Trophoblast cell (in vitro differentiated cells and primary cell): ENCODE results near the gene LPP.
A peak's percentile ranks its signal among the peaks of the same experiment; 100 is the strongest.

Experiments used
- DNase-seq, 2 donors: peaks; one replicate each; pipeline ENCODE4 v3.0.0-alpha.2; 2016
- H2AFZ ChIP-seq: 2 replicates; pipeline ENCODE4 v1.6.1; 2013; ENCODE audit warnings: low read length, moderate library complexity, mild to moderate bottlenecking; ENCODE audit not compliant: insufficient read depth, poor library complexity
- H2AK5ac ChIP-seq: 2 replicates; pipeline ENCODE4 v1.6.1; 2013; ENCODE audit warnings: mild to moderate bottlenecking, low read length
- H2BK120ac ChIP-seq: 2 replicates; pipeline ENCODE4 v1.6.1; 2013; ENCODE audit warnings: low read length, mild to moderate bottlenecking, moderate library complexity; ENCODE audit not compliant: insufficient read depth, poor library complexity
- H2BK12ac ChIP-seq: 2 replicates; pipeline ENCODE4 v1.6.1; 2013; ENCODE audit warnings: mild to moderate bottlenecking, low read length, moderate library complexity
- H2BK5ac ChIP-seq: 2 replicates; pipeline ENCODE4 v1.6.1; 2013; ENCODE audit warnings: low read length, low read depth, moderate library complexity, mild to moderate bottlenecking; ENCODE audit not compliant: poor library complexity
- H3K14ac ChIP-seq: 2 replicates; pipeline ENCODE4 v1.6.1; 2013; ENCODE audit warnings: mild to moderate bottlenecking, low read length
- H3K18ac ChIP-seq: 2 replicates; pipeline ENCODE4 v1.6.1; 2013; ENCODE audit warnings: mild to moderate bottlenecking, low read length
- H3K23ac ChIP-seq: 2 replicates; pipeline ENCODE4 v1.6.1; 2013; ENCODE audit warnings: low read length
- H3K27ac ChIP-seq: 2 replicates; pipeline ENCODE4 v1.5.1; 2013; ENCODE audit warnings: low read depth, mild to moderate bottlenecking, inconsistent platforms, low read length, moderate library complexity
- H3K27me3 ChIP-seq: 2 replicates; pipeline ENCODE4 v1.6.1; 2013; ENCODE audit warnings: inconsistent platforms, mild to moderate bottlenecking, low read length, moderate library complexity; ENCODE audit not compliant: insufficient read depth
- H3K36me3 ChIP-seq, 2 experiments: 1 replicate in 1 of 2; 2 replicates in 1 of 2; pipeline ENCODE4 v1.6.1; 2013; ENCODE audit warnings: low read length in 2 of 2, mild to moderate bottlenecking in 2 of 2, moderate library complexity in 1 of 2; ENCODE audit not compliant: insufficient read depth in 2 of 2, control insufficient read depth in 1 of 2
- H3K4ac ChIP-seq: 2 replicates; pipeline ENCODE4 v1.6.1; 2013; ENCODE audit warnings: low read depth, mild to moderate bottlenecking, low read length, moderate library complexity
- H3K4me1 ChIP-seq, 2 experiments: 1 replicate in 1 of 2; 2 replicates in 1 of 2; pipeline ENCODE4 v1.6.1; 2013; ENCODE audit warnings: low read length in 2 of 2, mild to moderate bottlenecking in 2 of 2, moderate library complexity in 1 of 2; ENCODE audit not compliant: insufficient read depth in 2 of 2, control insufficient read depth in 1 of 2
- H3K4me2 ChIP-seq: 2 replicates; pipeline ENCODE4 v1.6.1; 2013; ENCODE audit warnings: inconsistent platforms, mild to moderate bottlenecking, low read length, moderate library complexity
- H3K4me3 ChIP-seq: 2 replicates; pipeline ENCODE4 v1.5.1; 2013; ENCODE audit warnings: mild to moderate bottlenecking, low read depth, low read length, inconsistent platforms
- H3K79me1 ChIP-seq: one replicate; pipeline ENCODE4 v1.6.1; 2013; ENCODE audit warnings: low read length
- H3K79me2 ChIP-seq: 2 replicates; pipeline ENCODE4 v1.6.1; 2013; ENCODE audit warnings: low read length, mild to moderate bottlenecking; ENCODE audit not compliant: control insufficient read depth, insufficient read depth, poor library complexity
- H3K9ac ChIP-seq: 2 replicates; pipeline ENCODE4 v1.6.1; 2013; ENCODE audit warnings: mild to moderate bottlenecking, low read length
- H3K9me3 ChIP-seq: 2 replicates; pipeline ENCODE4 v1.6.1; 2013; ENCODE audit warnings: low read depth, mild to moderate bottlenecking, control low read depth, inconsistent platforms, low read length; ENCODE audit not compliant: insufficient read depth
- H4K12ac ChIP-seq: 2 replicates; pipeline ENCODE4 v1.6.1; 2013; ENCODE audit warnings: low read depth, mild to moderate bottlenecking, low read length, moderate library complexity
- H4K8ac ChIP-seq: 2 replicates; pipeline ENCODE4 v1.6.1; 2013; ENCODE audit warnings: low read depth, mild to moderate bottlenecking, low read length, moderate library complexity
- H4K91ac ChIP-seq: one replicate; pipeline ENCODE4 v1.6.1; 2013; ENCODE audit warnings: low read depth, mild to moderate bottlenecking, low read length, moderate library complexity
- WGBS: extraction: QIAGEN DNeasy Blood & Tissue Kit; methylation state at CpG from one replicate; pipeline ENCODE4 v1.1.7; 2013; ENCODE audit warnings: missing lambda C conversion rate; ENCODE audit not compliant: insufficient read length, insufficient coverage; ENCODE audit errors: extremely low coverage; 5-methylcytosine and 5-hydroxymethylcytosine counted together

Gene LPP

DNA sequence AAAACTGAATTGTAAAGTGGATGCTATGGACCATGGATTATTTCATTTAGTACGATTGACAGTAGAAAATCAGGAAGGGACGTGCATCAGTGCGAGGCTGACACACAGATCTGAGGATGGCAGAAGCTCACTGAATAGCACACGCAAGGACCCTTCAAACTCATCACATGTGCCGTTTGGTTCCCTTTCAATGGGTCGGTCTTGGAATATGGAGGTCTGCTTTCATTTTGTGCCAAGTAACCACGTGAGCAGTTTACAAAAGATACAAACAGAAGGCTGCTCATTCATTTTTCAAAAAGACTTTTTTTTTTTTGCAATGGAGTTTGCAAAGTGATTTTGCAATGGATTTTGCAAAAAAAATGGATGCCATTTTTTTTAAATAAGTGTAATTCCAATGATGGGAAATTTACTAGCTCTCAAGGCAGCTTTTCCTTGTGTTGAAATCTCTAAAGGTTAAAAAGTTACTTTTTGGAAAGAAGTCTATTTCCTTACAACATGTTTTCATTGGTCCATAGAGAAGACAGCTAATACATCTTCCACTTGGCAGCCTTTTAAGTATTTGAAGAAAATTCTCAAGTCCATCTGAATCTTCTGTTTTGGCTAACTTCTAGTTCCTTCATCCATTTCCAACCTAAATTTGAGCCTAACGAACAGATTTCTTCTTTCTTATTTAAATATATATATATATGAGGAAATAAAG lies 625.5 kb downstream of the LPP start:
- Histone ChIP-seq H3K27me3 (no peaks in the 10 kb centered on the region), H4K91ac (no peak overlapping the region), H3K18ac (no peak overlapping the region), H4K12ac (no peak overlapping the region), H3K4me3 (no peak overlapping the region), H3K9me3 (no peaks in the 10 kb centered on the region), H3K14ac (no peak overlapping the region), H2BK12ac (no peak overlapping the region), H4K8ac (no peak overlapping the region), H3K36me3 (no peaks in the 10 kb centered on the region), H3K9ac (no peak overlapping the region), H2AFZ (no peak overlapping the region), H3K4me1 (no peaks in the 10 kb centered on the region), H2BK5ac (no peak overlapping the region), H2BK120ac (no peak overlapping the region), H3K23ac (no peak overlapping the region), H2AK5ac (no peak overlapping the region), H3K27ac (no peak overlapping the region), H3K79me1 (no peaks in the 10 kb centered on the region), H3K4me2 (no peak overlapping the region), H3K4ac (no peak overlapping the region), H3K79me2 (no peaks in the 10 kb centered on the region)
- DNase-seq = no peak
- no CpG with 5 or more reads among the region's 8 CpGs for WGBS

- Histone ChIP-seq H3K9me3 (no peaks in the 10 kb centered on the region), H3K27me3 (no peaks in the 10 kb centered on the region), H3K27ac (no peak overlapping the region), H2AFZ (no peak overlapping the region), H3K79me2 (no peaks in the 10 kb centered on the region), H3K4ac (no peak overlapping the region), H2BK12ac (no peak overlapping the region), H3K9ac (no peak overlapping the region), H3K36me3 (no peaks in the 10 kb centered on the region), H4K91ac (no peak overlapping the region), H4K8ac (no peak overlapping the region), H3K79me1 (no peaks in the 10 kb centered on the region), H3K14ac (no peak overlapping the region), H3K4me2 (no peak overlapping the region), H2AK5ac (no peak overlapping the region), H2BK120ac (no peak overlapping the region), H3K18ac (no peak overlapping the region), H4K12ac (no peak overlapping the region), H2BK5ac (no peak overlapping the region), H3K4me1 (no peaks in the 10 kb centered on the region), H3K23ac (no peak overlapping the region), H3K4me3 (no peak overlapping the region)
- DNase-seq = peak in 1 of 2 donors; percentile 18
- WGBS = no CpG with 5 or more reads among the region's 5 CpGs
These were observed 626.5 kb downstream of the LPP start for GRCh38 chr3:188780193-188781147.

DNA sequence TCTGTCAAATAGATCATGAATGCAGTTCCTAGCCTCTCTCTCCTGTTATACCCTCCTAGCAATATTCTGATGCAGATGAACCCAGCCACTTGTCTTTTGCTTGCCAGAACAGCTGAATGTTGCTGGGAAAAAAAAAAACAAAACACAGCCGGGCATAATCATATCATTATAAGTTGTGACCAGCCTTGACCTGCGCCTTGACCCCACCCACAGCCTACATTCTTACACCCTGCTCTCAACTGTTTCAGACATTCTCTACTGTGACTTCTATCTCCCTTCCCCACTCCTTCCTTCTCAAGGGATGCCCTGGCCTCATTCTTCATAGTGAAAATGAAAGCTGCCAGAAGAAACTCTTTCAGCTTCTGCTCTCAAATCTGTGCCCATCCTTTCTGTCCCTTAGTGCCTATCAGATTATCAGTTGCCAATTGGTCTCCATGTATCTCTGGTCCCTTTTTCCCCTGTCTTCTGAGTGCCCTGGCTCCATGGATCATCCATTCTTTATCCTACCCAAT lies 628.7 kb downstream of the LPP start:
- no peak overlapping the region for H2BK120ac ChIP-seq
- no peak overlapping the region for H3K23ac ChIP-seq
- H4K91ac ChIP-seq = no peak overlapping the region
- no peaks in the 10 kb centered on the region for H3K27me3 ChIP-seq
- H4K8ac ChIP-seq = no peak overlapping the region
- WGBS = no CpG with 5 or more reads among the region's 2 CpGs
- H3K4ac ChIP-seq = no peak overlapping the region
- H2BK12ac ChIP-seq = no peak overlapping the region
- H2AK5ac ChIP-seq = no peak overlapping the region
- no peak overlapping the region for H3K4me2 ChIP-seq
- H4K12ac ChIP-seq = no peak overlapping the region
- no peak overlapping the region for H3K4me3 ChIP-seq
- H3K9me3 ChIP-seq = no peaks in the 10 kb centered on the region
- no peaks in the 10 kb centered on the region for H3K79me2 ChIP-seq
- no peak overlapping the region for H3K27ac ChIP-seq
- no peak overlapping the region for H3K9ac ChIP-seq
- H3K18ac ChIP-seq = no peak overlapping the region
- no peak overlapping the region for H2AFZ ChIP-seq
- no peak overlapping the region for H2BK5ac ChIP-seq
- no peak for DNase-seq
- no peak overlapping the region for H3K14ac ChIP-seq
- H3K36me3 ChIP-seq = no peaks in the 10 kb centered on the region
- H3K4me1 ChIP-seq = no peaks in the 10 kb centered on the region
- H3K79me1 ChIP-seq = no peaks in the 10 kb centered on the region

DNA sequence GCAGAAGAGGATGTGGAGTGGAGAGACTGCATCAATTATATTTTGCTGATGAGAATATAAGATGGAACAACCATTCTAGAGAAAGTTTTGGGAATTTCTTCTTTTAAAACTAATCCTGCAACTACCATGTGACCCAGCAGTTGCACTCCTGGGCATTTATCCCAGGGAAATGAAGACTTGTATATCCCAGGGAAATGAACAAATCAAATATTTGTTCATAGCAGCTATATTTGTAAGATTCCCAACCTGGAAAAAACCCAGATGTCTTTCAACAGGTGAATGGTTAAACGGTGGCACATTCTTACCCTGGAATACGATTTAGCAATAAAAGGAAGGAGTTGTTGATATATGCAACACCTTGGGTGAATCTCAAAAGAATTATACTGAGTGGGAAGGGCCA lies 632.5 kb downstream of the LPP start:
- no peak overlapping the region for H3K27ac ChIP-seq
- no peak overlapping the region for H3K14ac ChIP-seq
- no CpG with 5 or more reads among the region's 2 CpGs for WGBS
- H3K36me3 ChIP-seq = no peaks in the 10 kb centered on the region
- H3K4me2 ChIP-seq = no peak overlapping the region
- H2BK12ac ChIP-seq = no peak overlapping the region
- no peak overlapping the region for H2BK5ac ChIP-seq
- no peak overlapping the region for H2AK5ac ChIP-seq
- H3K79me1 ChIP-seq = no peaks in the 10 kb centered on the region
- H2BK120ac ChIP-seq = no peak overlapping the region
- H3K27me3 ChIP-seq = no peaks in the 10 kb centered on the region
- DNase-seq = no peak
- H3K18ac ChIP-seq = no peak overlapping the region
- no peak overlapping the region for H4K12ac ChIP-seq
- no peak overlapping the region for H3K4ac ChIP-seq
- H3K4me3 ChIP-seq = no peak overlapping the region
- H3K9ac ChIP-seq = no peak overlapping the region
- no peaks in the 10 kb centered on the region for H3K79me2 ChIP-seq
- no peak overlapping the region for H4K91ac ChIP-seq
- no peaks in the 10 kb centered on the region for H3K9me3 ChIP-seq
- no peak overlapping the region for H4K8ac ChIP-seq
- no peak overlapping the region for H2AFZ ChIP-seq
- no peak overlapping the region for H3K23ac ChIP-seq
- no peaks in the 10 kb centered on the region for H3K4me1 ChIP-seq
